NCI-H748 (cell line): ENCODE results near the gene SCCPDH.
A peak's percentile ranks its signal among the peaks of the same experiment; 100 is the strongest.

ENCODE experiments used
- DNase-seq: peaks from one replicate; lab custom pipeline; 2025; ENCODE audit not compliant: unreplicated experiment; lab: John Stamatoyannopoulos, UW

Gene SCCPDH

GRCh38 chr1:246748867-246749266 lies 24.7 kb downstream of the SCCPDH start:
- no peak for DNase-seq

- no peak for DNase-seq
Measured at GRCh38 chr1:246750752-246751151, 26.5 kb downstream of the SCCPDH start.

- DNase-seq: peak; percentile 56
Measured at GRCh38 chr1:246753670-246754535, 29.7 kb downstream of the SCCPDH start.

GRCh38 chr1:246755419-246755818 lies 31.2 kb downstream of the SCCPDH start:
- DNase-seq: no peak

DNA sequence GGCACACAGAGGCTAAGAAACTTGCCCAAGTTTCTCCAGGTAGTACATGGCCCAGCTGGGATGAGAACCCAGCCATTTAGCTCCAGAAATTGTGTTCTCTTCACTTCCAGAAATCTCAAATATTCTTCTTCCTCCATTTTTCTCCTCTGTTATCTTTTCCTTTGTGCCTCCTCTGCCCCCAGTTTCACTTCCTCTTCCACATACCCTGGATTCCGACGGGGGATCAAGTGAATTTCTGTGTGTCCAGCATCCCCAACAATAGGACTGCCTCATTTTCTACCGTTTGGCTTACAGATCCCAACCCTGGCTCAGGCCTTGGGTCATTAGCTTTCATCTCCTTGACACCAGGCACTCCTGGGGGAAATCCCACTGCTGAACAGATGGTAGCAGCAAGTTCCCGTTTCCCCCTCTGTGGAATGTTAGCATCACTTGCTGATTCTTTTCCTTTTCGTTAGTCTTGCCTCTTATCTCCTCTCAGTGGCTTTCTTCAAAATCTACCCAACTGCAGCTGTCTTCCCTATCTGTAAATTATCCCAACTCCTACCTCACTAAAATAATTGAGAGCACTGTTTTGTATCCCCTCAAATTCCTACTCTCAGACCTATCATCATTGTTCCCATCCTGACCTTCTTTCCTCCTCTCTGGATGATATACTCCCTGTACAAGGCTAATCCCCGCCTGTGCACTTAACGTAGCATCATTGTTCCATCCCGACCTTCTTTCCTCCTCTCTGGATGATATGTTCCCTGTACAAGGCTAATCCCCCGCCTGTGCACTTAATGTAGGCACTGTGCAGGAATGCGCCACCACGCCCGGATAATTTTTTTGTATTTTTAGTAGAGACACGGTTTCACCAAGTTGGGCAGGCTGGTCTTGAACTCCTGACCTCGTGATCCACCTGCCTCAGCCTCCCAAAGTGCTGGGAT lies 36.5 kb downstream of the SCCPDH start:
- no peak for DNase-seq

DNA sequence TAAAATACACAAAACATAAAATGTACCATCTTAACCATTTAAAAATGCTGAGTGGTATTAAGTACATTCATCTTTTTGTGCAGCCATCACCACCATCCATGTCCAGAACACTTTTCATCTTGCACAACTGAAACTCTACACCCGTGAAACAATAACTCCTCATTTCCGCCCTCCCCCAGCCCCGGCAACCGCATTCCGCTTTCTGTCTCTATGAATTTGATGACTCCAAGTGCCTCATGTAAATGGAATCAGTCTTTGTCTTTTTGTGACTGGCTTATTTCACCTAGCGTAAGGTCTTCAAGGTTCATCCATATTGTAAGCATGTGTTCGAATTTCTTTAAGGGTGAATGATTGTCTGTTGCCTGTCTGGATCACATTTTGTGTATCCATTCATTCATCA lies 37.2 kb downstream of the SCCPDH start:
- DNase-seq: no peak

GRCh38 chr1:246765521-246765920 lies 41.3 kb downstream of the SCCPDH start:
- DNase-seq: no peak

- DNase-seq: no peak
Measured at GRCh38 chr1:246768403-246769020, 44.3 kb downstream of the SCCPDH start.

GRCh38 chr1:246769306-246769705 lies 45.1 kb downstream of the SCCPDH start:
- DNase-seq: no peak

GRCh38 chr1:246771366-246771765 lies 47.2 kb downstream of the SCCPDH start:
- no peak for DNase-seq

- no peak for DNase-seq
Measured at GRCh38 chr1:246772686-246773085, 48.5 kb downstream of the SCCPDH start.

- no peak for DNase-seq
Measured at GRCh38 chr1:246773213-246773641, 49.0 kb downstream of the SCCPDH start.

DNA sequence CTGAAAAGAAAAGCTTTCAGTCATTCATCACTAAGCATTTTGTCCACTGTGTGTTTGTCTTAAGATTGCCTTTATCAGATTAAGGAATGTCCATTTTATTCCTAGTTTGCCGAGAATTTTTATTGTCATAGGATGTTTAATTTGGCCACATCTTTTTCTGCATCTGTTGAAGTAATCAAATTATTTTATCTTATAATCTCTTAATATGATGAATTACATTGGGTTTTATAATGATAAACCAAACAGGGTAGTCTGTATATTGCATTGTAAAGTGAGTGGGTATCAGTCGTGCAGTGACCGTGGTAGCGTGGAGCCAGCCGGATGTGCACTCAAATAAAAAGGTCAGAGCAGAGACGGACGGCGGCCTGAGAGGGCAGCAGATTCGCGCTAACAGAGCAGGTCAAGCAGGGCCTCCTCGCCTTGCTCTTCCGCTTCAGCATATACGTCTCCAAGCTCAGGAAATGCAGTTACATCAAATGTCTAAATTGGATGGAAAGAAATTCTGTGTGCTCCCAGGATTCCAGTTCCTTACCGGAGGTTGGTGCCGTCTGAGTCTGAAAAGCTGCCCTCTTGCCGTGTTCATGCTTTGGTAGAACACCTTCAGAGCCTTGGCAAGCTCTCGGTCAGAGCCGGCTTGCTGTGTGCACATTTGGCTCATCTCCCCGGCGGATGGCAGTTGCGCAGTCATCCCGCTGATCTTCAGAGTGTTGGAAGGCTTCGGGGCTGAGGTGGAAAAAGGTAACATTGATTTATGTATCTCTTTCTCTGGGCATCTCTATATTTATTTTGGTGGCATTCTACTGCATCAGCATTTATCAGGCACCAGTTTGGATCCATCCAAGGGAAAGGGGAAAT lies 51.5 kb downstream of the SCCPDH start:
- DNase-seq: no peak

- no peak for DNase-seq
Measured at GRCh38 chr1:246776923-246777322, 52.7 kb downstream of the SCCPDH start.

- no peak for DNase-seq
Measured at GRCh38 chr1:246778663-246779062, 54.5 kb downstream of the SCCPDH start.

GRCh38 chr1:246779561-246780175 lies 55.5 kb downstream of the SCCPDH start:
- DNase-seq: no peak

- DNase-seq: no peak
Measured at GRCh38 chr1:246780264-246780663, 56.1 kb downstream of the SCCPDH start.

DNA sequence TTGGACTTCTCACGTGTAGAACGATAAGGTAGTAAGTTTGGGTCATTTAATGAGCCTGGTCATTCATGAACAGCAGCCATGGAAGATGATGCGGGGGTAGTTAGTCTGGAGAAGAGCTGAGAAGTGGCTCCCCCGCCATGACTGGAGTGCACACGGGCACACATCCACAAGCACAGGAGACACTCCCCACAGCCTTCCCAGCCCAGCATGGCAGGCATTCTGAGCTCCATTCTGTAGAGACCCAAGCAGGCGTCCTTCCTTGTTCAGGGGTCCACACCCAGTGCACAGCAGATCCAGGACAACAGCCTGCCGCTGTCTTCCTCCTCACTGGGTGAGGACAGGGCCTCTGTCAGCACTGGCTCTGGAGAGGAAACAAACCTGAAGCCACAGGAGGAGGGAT lies 57.0 kb downstream of the SCCPDH start:
- DNase-seq: no peak

- peak; percentile 4 for DNase-seq
Measured at GRCh38 chr1:246782120-246782900, 58.1 kb downstream of the SCCPDH start.
